SU-DHL-6 (cell line): ENCODE data around the gene CGAS.

ENCODE experiments used
- EZH2phosphoT487 ChIP-seq: fragments of 200-600 bp; sonication (generic), shearing (Covaris generic); conservative IDR thresholded peaks from 2 replicates; pipeline ENCODE4 v1.6.1; 2018; ENCODE audit warnings: mild to moderate bottlenecking, antibody characterized with exemption, low read length, moderate library complexity, mixed read lengths
- TF ChIP-seq, protein P1 (sequence below): fragments of 200-600 bp; sonication (generic); IDR thresholded peaks from one replicate; pipeline ENCODE4 v1.5.1; 2017; ENCODE audit warnings: antibody characterized with exemption, mild to moderate bottlenecking, low read length, moderate library complexity; ENCODE audit not compliant: insufficient read depth, poor library complexity, severe bottlenecking

DNA sequence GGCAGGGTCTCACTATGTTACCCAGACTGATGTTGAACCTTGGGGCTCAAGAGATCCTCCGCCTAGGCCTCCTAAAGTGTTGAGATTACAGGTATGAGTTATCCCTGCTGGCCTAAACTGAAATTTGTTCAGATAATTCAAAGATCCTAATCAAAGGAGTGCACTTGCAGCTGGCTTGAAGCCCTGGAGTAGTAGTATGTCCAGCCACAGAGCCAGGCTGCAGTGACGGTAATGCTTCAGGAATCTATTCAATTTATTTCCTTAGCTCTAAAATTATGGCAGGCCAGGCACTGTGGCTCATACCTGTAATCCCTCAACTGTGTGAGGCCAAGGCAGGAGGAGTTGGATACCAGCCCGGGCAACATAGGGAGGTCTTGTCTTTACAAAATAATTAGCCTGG, 58.8 kb downstream of the CGAS start:
- TF ChIP-seq, protein P1, sequence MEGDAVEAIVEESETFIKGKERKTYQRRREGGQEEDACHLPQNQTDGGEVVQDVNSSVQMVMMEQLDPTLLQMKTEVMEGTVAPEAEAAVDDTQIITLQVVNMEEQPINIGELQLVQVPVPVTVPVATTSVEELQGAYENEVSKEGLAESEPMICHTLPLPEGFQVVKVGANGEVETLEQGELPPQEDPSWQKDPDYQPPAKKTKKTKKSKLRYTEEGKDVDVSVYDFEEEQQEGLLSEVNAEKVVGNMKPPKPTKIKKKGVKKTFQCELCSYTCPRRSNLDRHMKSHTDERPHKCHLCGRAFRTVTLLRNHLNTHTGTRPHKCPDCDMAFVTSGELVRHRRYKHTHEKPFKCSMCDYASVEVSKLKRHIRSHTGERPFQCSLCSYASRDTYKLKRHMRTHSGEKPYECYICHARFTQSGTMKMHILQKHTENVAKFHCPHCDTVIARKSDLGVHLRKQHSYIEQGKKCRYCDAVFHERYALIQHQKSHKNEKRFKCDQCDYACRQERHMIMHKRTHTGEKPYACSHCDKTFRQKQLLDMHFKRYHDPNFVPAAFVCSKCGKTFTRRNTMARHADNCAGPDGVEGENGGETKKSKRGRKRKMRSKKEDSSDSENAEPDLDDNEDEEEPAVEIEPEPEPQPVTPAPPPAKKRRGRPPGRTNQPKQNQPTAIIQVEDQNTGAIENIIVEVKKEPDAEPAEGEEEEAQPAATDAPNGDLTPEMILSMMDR: no peak
- no peak for TF ChIP-seq EZH2phosphoT487
